Astrocyte (in vitro differentiated cells and primary cell): ENCODE results near the gene NDUFC2.

Source experiments
- EZH2 ChIP-seq: IDR thresholded peaks from 2 replicates; pipeline ENCODE4 v1.6.1; 2012; ENCODE audit warnings: mild to moderate bottlenecking, low read length, inconsistent platforms; ENCODE audit not compliant: insufficient read depth
- TF ChIP-seq, protein P1 (sequence below): IDR thresholded peaks from 2 replicates; pipeline ENCODE4 v1.5.1; 2011; ENCODE audit warnings: low read depth, mild to moderate bottlenecking, inconsistent platforms, low read length, moderate library complexity; ENCODE audit not compliant: insufficient read depth

- TF ChIP-seq, protein P1, sequence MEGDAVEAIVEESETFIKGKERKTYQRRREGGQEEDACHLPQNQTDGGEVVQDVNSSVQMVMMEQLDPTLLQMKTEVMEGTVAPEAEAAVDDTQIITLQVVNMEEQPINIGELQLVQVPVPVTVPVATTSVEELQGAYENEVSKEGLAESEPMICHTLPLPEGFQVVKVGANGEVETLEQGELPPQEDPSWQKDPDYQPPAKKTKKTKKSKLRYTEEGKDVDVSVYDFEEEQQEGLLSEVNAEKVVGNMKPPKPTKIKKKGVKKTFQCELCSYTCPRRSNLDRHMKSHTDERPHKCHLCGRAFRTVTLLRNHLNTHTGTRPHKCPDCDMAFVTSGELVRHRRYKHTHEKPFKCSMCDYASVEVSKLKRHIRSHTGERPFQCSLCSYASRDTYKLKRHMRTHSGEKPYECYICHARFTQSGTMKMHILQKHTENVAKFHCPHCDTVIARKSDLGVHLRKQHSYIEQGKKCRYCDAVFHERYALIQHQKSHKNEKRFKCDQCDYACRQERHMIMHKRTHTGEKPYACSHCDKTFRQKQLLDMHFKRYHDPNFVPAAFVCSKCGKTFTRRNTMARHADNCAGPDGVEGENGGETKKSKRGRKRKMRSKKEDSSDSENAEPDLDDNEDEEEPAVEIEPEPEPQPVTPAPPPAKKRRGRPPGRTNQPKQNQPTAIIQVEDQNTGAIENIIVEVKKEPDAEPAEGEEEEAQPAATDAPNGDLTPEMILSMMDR, result no peak
- TF ChIP-seq EZH2, result no peak
Observed at GRCh38 chr11:78037056-78037455, 42.6 kb downstream of the NDUFC2 start.
